Naive thymus-derived CD4-positive, alpha-beta T cell (primary cell): Measurements from ENCODE around the gene NSF. TPM values are rescaled to one million over a fixed set of nuclear protein-coding genes. Genes with fewer than 3 reads are reported as not detected.
"Not testable (repeated sequence)": the region's sequence is repeated elsewhere in the genome, so short reads cannot be mapped to it uniquely, and the experiment has no call there.

Experiments used
- ATAC-seq: fragments of 150-1000 bp; cut with Tn5 transposase; 2 replicates; pipeline ENCODE4 v1.10.0; 2021; ENCODE audit warnings: mild to moderate bottlenecking, moderate library complexity
- CTCF ChIA-PET: fragments of 350-600 bp; sonication (Branson Sonifier 250); formaldehyde crosslinking; loops from one replicate; lab custom pipeline; 2021; ENCODE audit warnings: antibody characterized with exemption; lab: Charles Lee
- POLR2A ChIA-PET: fragments of 350-600 bp; sonication (Branson Sonifier 250); formaldehyde crosslinking; loops from one replicate; lab custom pipeline; 2021; ENCODE audit warnings: antibody characterized with exemption, inconsistent platforms; lab: Charles Lee
- DNase-seq, 9 donors: peaks; one replicate each; pipeline versions ENCODE4 v3.0.0 to v3.0.0-alpha.2; 2020 to 2022; ENCODE audit warnings: mixed read lengths in 1 of 9
- H3K27ac ChIP-seq: one replicate; pipeline ENCODE4 v1.7.0; 2013; ENCODE audit warnings: mild to moderate bottlenecking, low read depth, low read length, moderate library complexity
- H3K27me3 ChIP-seq, 2 donors: one replicate each; pipeline ENCODE4 v1.7.0; 2013; ENCODE audit warnings: low read length in 2 of 2, mild to moderate bottlenecking in 2 of 2, moderate library complexity in 2 of 2; ENCODE audit not compliant: control insufficient read depth in 2 of 2, insufficient read depth in 2 of 2
- H3K36me3 ChIP-seq, 3 experiments: 1 replicate in 2 of 3; 2 replicates in 1 of 3; pipeline ENCODE4 v1.7.0; 2013; ENCODE audit warnings: low read length in 3 of 3, mild to moderate bottlenecking in 3 of 3, moderate library complexity in 1 of 3; ENCODE audit not compliant: insufficient read depth in 3 of 3, control insufficient read depth in 2 of 3
- H3K4me1 ChIP-seq, 2 donors: one replicate each; pipeline ENCODE4 v1.7.0; 2013; ENCODE audit warnings: low read length in 2 of 2, mild to moderate bottlenecking in 2 of 2, moderate library complexity in 1 of 2; ENCODE audit not compliant: control insufficient read depth in 2 of 2, insufficient read depth in 2 of 2
- H3K4me3 ChIP-seq: 2 replicates; pipeline ENCODE4 v1.7.0; 2013; ENCODE audit warnings: mild to moderate bottlenecking, low read length
- H3K9me3 ChIP-seq, 3 experiments: 1 replicate in 2 of 3; 2 replicates in 1 of 3; pipeline ENCODE4 v1.7.0; 2013; ENCODE audit warnings: low read length in 3 of 3; ENCODE audit not compliant: control insufficient read depth in 2 of 3
- H3K27ac Mint-ChIP-seq, 9 donors: one replicate each; pipeline ENCODE4 v1.8.0; 2020 to 2022; ENCODE audit warnings: mixed read lengths in 9 of 9, mild to moderate bottlenecking in 8 of 9, moderate library complexity in 5 of 9, inconsistent platforms in 2 of 9
- H3K27me3 Mint-ChIP-seq, 5 donors: one replicate each; pipeline ENCODE4 v1.8.0; 2021 to 2022; ENCODE audit warnings: mixed read lengths in 5 of 5, mild to moderate bottlenecking in 1 of 5
- H3K36me3 Mint-ChIP-seq, 5 donors: one replicate each; pipeline ENCODE4 v1.8.0; 2020 to 2022; ENCODE audit warnings: mixed read lengths in 5 of 5, mild to moderate bottlenecking in 3 of 5, inconsistent platforms in 1 of 5
- H3K4me1 Mint-ChIP-seq, 7 donors: one replicate each; pipeline ENCODE4 v1.8.0; 2020 to 2022; ENCODE audit warnings: mixed read lengths in 7 of 7, mild to moderate bottlenecking in 3 of 7, inconsistent platforms in 1 of 7
- H3K4me3 Mint-ChIP-seq, 10 donors: one replicate each; pipeline ENCODE4 v1.8.0; 2020 to 2022; ENCODE audit warnings: mild to moderate bottlenecking in 10 of 10, mixed read lengths in 10 of 10, moderate library complexity in 6 of 10, inconsistent platforms in 2 of 10
- H3K9me3 Mint-ChIP-seq, 11 donors: one replicate each; pipeline ENCODE4 v1.8.0; 2020 to 2022; ENCODE audit warnings: mixed read lengths in 11 of 11, mild to moderate bottlenecking in 4 of 11, inconsistent platforms in 1 of 11, moderate library complexity in 1 of 11
- intact Hi-C, 2 donors: fragments of 100-400 bp; cut with micrococcal nuclease; formaldehyde crosslinking; loops; one replicate each; pipeline ENCODE4 v1.15.1; 2023
- polyA plus RNA-seq, 2 donors: library from polyadenylated mRNA; unstranded; fragments of 300-500 nt; fragmentation: Illumina TruSeq; gene quantifications; one replicate each; pipeline ENCODE4 v1.2.3, GENCODE V29; 2021
- total RNA-seq, 6 experiments: library from RNA in 5 of 6; stranded (reverse) in 5 of 6; gene quantifications; 1 replicate in 5 of 6; 2 replicates in 1 of 6; pipeline ENCODE4 v1.2.3 and lab custom pipeline; 2021 to 2026

NSF gene
- total and polyA plus RNA-seq, 7 experiments from 2014 or later, result 13.0 to 59.8 (median 36.1) TPM

DNA sequence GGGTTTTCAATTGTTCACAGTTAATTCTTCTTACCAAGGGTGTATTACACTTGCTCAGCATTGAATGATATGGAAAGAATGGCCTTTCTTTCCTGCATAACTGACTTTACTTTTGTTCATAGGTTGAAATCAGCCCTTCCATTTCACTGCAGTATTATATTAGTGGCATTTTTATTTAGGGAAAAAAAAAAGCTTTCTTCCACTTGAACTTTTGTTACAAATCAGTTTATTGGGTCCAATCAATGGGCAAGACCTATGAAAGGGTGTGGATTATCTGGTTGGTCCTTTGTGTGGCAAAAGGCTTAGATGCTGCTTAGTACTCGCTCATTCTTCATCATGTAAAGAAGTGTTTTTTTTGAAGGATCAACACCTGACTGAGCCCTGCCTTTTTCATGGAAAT, 154.0 kb downstream of the NSF start:
- H3K4me3 ChIP-seq, result no peak overlapping the region
- no peak overlapping the region for H3K27ac ChIP-seq
- no peaks in the 10 kb centered on the region for H3K4me1 ChIP-seq
- Mint-ChIP-seq H3K4me3 (no peak overlapping the region), H3K9me3 (no peaks in the 10 kb centered on the region), H3K27me3 (no peaks in the 10 kb centered on the region), H3K4me1 (peaks cover 0 to 6% (median 0%) of the 10 kb centered on the region in 7 donors), H3K36me3 (peaks cover 0 to 26% (median 4%) of the 10 kb centered on the region in 5 donors), H3K27ac (peak overlapping the region in 1 of 9 donors; percentile 19)
- ChIA-PET CTCF (no interaction called here), POLR2A (no interaction called here)
- no peaks in the 10 kb centered on the region for H3K27me3 ChIP-seq
- H3K36me3 ChIP-seq, result peaks cover 0 to 17% (median 0%) of the 10 kb centered on the region in 3 experiments
- H3K9me3 ChIP-seq, result no peaks in the 10 kb centered on the region
- intact Hi-C loops, result no loop called here
- ATAC-seq (no peak), DNase-seq (no peak)

DNA sequence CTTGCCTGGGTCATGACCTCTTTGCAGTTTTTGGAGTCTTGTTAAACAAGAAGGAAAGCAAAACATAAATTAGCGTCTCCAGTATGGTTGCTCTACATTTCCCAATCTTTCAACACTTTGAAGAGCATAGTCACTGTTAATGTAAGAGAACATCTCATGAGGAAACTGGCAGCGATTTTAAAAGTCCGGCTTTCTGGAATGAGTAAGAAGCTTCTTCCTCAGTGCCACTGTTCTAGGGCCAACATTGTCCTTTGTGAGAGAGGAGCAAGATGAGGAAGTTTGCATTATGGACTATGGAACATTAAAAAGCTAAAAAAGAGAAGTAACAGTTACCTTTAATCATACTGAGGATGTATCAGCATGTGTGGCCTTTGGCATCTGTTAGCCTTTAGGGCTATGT, 154.9 kb downstream of the NSF start:
- ChIA-PET POLR2A (no interaction called here), CTCF (no interaction called here)
- no peaks in the 10 kb centered on the region for H3K9me3 ChIP-seq
- no peak overlapping the region for H3K27ac ChIP-seq
- Mint-ChIP-seq H3K4me1 (peaks cover 0 to 6% (median 0%) of the 10 kb centered on the region in 7 donors), H3K27me3 (no peaks in the 10 kb centered on the region), H3K4me3 (no peak overlapping the region), H3K9me3 (no peaks in the 10 kb centered on the region), H3K27ac (peak overlapping the region in 1 of 9 donors; percentile 6), H3K36me3 (peaks cover 0 to 29% (median 6%) of the 10 kb centered on the region in 5 donors)
- H3K4me3 ChIP-seq, result no peak overlapping the region
- no peaks in the 10 kb centered on the region for H3K4me1 ChIP-seq
- H3K36me3 ChIP-seq, result peaks cover 0 to 24% (median 0%) of the 10 kb centered on the region in 3 experiments
- H3K27me3 ChIP-seq, result no peaks in the 10 kb centered on the region
- intact Hi-C loops, result no loop called here
- DNase-seq, result no peak
- no peak for ATAC-seq

DNA sequence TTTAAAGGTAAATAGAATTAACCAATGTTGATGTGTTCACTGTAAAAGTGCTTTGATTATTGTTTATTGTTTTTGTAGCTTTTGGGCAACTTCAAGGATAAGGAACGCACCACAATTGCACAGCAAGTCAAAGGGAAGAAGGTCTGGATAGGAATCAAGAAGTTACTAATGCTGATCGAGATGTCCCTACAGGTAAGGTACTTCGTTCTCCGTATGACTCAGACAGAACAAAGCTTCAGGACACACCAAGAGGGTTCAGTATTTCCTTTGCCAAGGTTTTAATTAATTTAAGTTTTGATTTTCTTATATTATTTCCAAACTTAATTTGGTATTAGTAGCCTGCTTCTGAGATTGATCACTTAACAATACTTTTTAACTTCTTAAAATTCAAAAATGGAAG, 161.0 kb downstream of the NSF start:
- no peak overlapping the region for H3K27ac Mint-ChIP-seq
- peaks cover 4 to 67% (median 7%) of the 10 kb centered on the region in 3 experiments for H3K36me3 ChIP-seq
- DNase-seq (no peak), ATAC-seq (no peak)
- no peaks in the 10 kb centered on the region for H3K9me3 Mint-ChIP-seq
- CTCF ChIA-PET, result no interaction called here
- no peak overlapping the region for H3K27ac ChIP-seq
- no peaks in the 10 kb centered on the region for H3K9me3 ChIP-seq
- intact Hi-C loops, result no loop called here
- no peaks in the 10 kb centered on the region for H3K4me1 Mint-ChIP-seq
- H3K36me3 Mint-ChIP-seq, result peaks cover 0 to 53% (median 19%) of the 10 kb centered on the region in 5 donors
- POLR2A ChIA-PET, result no interaction called here
- no peak overlapping the region for H3K4me3 Mint-ChIP-seq
- H3K27me3 Mint-ChIP-seq, result no peaks in the 10 kb centered on the region
- H3K4me3 ChIP-seq, result no peak overlapping the region
- H3K27me3 ChIP-seq, result no peaks in the 10 kb centered on the region
- no peaks in the 10 kb centered on the region for H3K4me1 ChIP-seq

GRCh38 chr17:46753776-46754175, 163.3 kb downstream of the NSF start:
- no peaks in the 10 kb centered on the region for H3K9me3 Mint-ChIP-seq
- H3K27ac Mint-ChIP-seq, result no peak overlapping the region
- H3K36me3 ChIP-seq, result peaks cover 4 to 72% (median 7%) of the 10 kb centered on the region in 3 experiments
- no peak overlapping the region for H3K4me3 Mint-ChIP-seq
- no peaks in the 10 kb centered on the region for H3K4me1 ChIP-seq
- H3K4me3 ChIP-seq, result no peak overlapping the region
- CTCF ChIA-PET, result interaction anchor here (0.7 kb wide), 1 partner anchor 608 kb away, joined by 4 read pairs; no protein-coding TSS in a partner anchor
- no peaks in the 10 kb centered on the region for H3K4me1 Mint-ChIP-seq
- H3K27me3 ChIP-seq, result no peaks in the 10 kb centered on the region
- peaks cover 9 to 60% (median 29%) of the 10 kb centered on the region in 5 donors for H3K36me3 Mint-ChIP-seq
- DNase-seq, result no peak
- H3K27ac ChIP-seq, result no peak overlapping the region
- no peaks in the 10 kb centered on the region for H3K9me3 ChIP-seq
- ATAC-seq, result no peak
- POLR2A ChIA-PET, result interaction anchor here (0.6 kb wide), 1 partner anchor 38 kb away, joined by 3 read pairs; no protein-coding TSS in a partner anchor
- H3K27me3 Mint-ChIP-seq, result no peaks in the 10 kb centered on the region
- intact Hi-C loops, result no loop called here

DNA sequence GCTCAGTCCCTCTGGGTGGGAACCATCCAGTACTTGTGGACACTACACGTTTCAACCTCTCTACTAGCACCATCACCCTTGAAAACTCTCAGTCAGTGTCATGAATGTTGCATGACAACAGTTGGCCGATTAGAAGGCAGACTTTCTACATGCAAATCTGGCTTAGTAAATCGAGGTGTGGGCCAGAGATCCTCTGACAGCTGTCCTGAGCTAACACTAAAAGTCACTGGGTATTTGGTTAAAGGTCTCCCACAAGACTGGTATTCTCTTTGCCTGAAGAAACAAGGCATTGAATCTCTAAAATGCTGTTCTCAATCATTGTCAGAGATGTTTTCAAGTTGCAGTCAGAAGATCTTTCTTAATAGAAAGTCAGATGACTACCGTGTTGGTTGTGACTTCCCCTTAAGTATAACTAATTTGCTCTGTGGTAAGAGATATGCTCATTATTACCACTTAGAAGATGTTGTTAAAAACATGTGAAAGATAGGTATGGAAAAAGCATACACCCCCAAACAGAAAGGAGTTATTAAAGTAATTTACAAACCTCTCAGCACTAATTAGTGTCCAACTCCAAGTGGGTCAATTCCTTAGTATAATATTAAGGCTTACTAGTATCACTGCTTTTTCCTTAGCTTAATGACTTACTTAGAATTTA, 165.7 kb downstream of the NSF start:
- ATAC-seq, result no peak
- no peaks in the 10 kb centered on the region for H3K27me3 ChIP-seq
- no peak overlapping the region for H3K27ac ChIP-seq
- no peak overlapping the region for H3K4me3 Mint-ChIP-seq
- peaks cover 4 to 59% (median 6%) of the 10 kb centered on the region in 3 experiments for H3K36me3 ChIP-seq
- peaks cover 9 to 51% (median 29%) of the 10 kb centered on the region in 5 donors for H3K36me3 Mint-ChIP-seq
- CTCF ChIA-PET, result no interaction called here
- H3K4me1 Mint-ChIP-seq, result no peaks in the 10 kb centered on the region
- H3K4me1 ChIP-seq, result no peaks in the 10 kb centered on the region
- no peaks in the 10 kb centered on the region for H3K9me3 ChIP-seq
- intact Hi-C loops, result no loop called here
- no peak overlapping the region for H3K27ac Mint-ChIP-seq
- POLR2A ChIA-PET, result no interaction called here
- H3K27me3 Mint-ChIP-seq, result no peaks in the 10 kb centered on the region
- no peak for DNase-seq
- H3K9me3 Mint-ChIP-seq, result no peaks in the 10 kb centered on the region
- H3K4me3 ChIP-seq, result no peak overlapping the region

DNA sequence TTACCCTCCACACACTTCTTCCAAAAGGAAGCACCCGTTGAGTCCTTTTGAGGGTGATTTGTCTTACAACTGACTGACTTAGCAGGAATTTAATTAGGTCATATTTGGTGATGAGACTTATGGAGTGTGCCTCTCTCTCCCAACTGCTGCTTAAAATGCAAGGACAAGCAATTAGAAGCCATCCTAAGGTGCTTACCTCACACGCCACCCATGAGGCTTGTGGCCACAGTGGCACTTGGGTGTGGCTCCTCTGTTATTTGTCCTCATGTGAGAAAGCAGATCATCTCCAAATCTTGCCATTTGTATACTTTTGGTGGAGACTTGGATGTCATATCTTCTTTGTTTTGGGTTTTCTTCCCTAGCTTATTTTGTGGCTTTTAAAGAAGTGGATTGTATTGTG, 166.4 kb downstream of the NSF start:
- Histone ChIP-seq H3K9me3 (no peaks in the 10 kb centered on the region), H3K4me1 (no peaks in the 10 kb centered on the region), H3K4me3 (no peak overlapping the region), H3K27ac (no peak overlapping the region), H3K36me3 (peaks cover under 1 to 52% (median under 1%) of the 10 kb centered on the region in 3 experiments), H3K27me3 (no peaks in the 10 kb centered on the region)
- Mint-ChIP-seq H3K4me3 (no peak overlapping the region), H3K27ac (peak overlapping the region in 2 of 9 donors; percentile 3 to 43), H3K9me3 (no peaks in the 10 kb centered on the region), H3K36me3 (peaks cover 9 to 51% (median 29%) of the 10 kb centered on the region in 5 donors), H3K27me3 (no peaks in the 10 kb centered on the region), H3K4me1 (no peaks in the 10 kb centered on the region)
- DNase-seq (no peak), ATAC-seq (no peak)
- intact Hi-C loops, result no loop called here
- POLR2A ChIA-PET, result no interaction called here
- CTCF ChIA-PET, result no interaction called here

- intact Hi-C loops, result not testable (repeated sequence)
These were observed 167.1 kb downstream of the NSF start for GRCh38 chr17:46757588-46757987.

More at GRCh38 chr17:46757588-46757987, 167.1 kb downstream of the NSF start:
- H3K9me3 ChIP-seq, H3K27ac ChIP-seq, ATAC-seq, H3K4me1 ChIP-seq, H3K27me3 Mint-ChIP-seq, H3K27me3 ChIP-seq, H3K4me1 Mint-ChIP-seq, H3K4me3 Mint-ChIP-seq, POLR2A ChIA-PET, H3K27ac Mint-ChIP-seq, H3K4me3 ChIP-seq, DNase-seq, H3K9me3 Mint-ChIP-seq: not testable (repeated sequence)
- H3K36me3 Mint-ChIP-seq, result peaks cover 9 to 47% (median 29%) of the 10 kb centered on the region in 5 donors
- CTCF ChIA-PET, result interaction anchor here (0.7 to 1.2 kb wide), 2 partner anchors 9 to 599 kb away, joined by 3 to 8 read pairs; no protein-coding TSS in a partner anchor
- peaks cover 0 to 45% (median 0%) of the 10 kb centered on the region in 3 experiments for H3K36me3 ChIP-seq
